Central memory CD4-positive, alpha-beta T cell (primary cell): ENCODE data around the gene MEPE.

Source experiments
- DNase-seq: peaks from one replicate; pipeline ENCODE4 v3.0.0; 2022

The MEPE gene

DNA sequence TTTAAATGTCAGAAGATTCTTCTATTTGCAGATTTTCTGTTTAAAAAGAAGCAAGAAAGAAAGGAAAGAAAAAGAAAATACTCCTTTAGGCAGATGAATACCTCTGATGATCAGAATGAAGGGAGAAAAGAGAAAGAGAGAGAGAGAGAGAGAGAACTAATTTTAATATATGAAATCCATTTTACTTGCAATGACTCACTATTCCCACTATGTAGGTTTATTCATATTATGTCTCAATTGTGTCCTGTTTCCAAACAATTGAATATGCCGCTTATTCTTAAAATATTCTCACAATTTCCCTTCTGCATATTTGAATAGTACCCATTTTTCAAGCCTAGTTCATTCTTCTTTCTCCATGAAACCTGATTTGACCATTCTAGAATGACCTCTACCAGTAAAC, 11.7 kb downstream of the MEPE start:
- DNase-seq = no peak

DNA sequence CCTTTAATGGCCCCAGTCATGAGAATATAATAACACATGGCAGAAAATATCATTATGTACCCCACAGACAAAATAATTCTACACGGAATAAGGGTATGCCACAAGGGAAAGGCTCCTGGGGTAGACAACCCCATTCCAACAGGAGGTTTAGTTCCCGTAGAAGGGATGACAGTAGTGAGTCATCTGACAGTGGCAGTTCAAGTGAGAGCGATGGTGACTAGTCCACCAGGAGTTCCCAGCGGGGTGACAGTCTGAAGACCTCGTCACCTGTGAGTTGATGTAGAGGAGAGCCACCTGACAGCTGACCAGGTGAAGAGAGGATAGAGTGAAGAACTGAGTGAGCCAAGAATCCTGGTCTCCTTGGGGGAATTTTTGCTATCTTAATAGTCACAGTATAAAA, 13.5 kb downstream of the MEPE start:
- DNase-seq = no peak

DNA sequence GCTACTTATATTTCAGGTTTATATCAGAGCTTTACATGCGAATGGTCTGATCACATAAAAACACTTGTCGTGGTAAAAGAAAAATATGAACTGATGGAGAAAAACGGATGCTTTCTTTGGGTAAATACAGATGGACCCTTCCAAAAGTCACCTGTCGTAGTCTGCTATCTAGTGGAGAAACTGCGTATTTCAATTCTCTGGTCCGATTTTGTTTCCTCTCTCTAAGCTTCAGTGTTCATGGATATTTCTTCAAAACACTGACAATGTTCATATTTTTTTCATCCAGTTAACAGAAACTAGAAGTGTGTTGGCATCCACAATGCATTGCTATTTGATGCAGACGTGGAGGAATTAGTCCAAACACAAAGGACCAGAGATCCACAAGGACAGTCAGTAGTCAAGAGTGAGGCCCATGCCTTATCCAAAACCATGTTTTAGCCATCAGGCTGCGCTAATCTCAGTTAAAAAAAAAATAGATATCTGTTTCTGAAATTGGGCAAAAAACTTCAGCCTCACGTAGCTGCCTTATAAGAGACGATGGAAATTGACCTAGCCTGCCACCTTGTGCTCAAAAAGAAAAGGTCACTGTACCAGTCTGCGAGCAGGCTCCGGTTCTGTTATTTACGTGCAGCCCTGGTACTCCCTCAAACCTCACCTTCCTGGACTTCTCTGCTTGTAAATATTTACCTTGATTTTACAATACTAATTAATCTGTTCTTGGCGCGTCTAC, 16.0 kb downstream of the MEPE start:
- DNase-seq = peak; percentile 12

DNA sequence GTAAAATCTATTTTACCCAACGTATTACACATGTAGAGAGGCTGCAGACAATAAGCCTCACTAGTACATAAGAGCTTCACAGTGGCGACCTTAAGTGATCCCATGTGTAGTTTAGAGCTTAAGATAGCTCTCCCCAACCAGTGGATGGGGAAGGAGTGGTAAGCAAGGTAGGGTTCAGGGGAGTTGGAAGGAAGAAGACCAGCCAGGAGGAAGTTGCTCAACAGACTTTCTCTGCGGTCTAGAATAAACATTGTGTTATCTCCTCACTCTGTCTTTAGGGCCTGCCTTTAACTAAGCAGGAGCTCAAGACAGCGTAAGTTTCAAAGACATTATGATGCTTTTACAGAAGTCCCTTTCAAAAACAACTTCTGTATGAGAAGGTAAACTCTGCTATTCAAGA, 16.8 kb downstream of the MEPE start:
- no peak for DNase-seq

DNA sequence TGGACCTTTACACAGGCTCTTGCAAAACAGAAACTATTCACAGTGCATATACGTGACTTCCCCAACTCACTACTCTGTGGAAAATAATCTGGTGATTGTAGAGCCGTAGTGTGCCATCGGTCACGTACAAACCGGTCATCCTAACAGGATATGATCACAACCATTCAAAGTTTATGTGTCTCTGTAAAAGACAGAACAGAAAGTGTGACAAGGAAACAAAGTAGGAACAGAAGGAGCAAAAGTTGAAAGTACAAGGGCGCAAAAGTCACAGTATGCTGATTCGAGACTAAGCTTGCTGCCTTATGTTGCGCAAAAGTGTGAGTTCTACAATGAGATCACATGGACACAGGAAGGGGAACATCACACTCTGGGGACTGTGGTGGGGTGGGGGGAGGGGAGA, 18.6 kb downstream of the MEPE start:
- no peak for DNase-seq

DNA sequence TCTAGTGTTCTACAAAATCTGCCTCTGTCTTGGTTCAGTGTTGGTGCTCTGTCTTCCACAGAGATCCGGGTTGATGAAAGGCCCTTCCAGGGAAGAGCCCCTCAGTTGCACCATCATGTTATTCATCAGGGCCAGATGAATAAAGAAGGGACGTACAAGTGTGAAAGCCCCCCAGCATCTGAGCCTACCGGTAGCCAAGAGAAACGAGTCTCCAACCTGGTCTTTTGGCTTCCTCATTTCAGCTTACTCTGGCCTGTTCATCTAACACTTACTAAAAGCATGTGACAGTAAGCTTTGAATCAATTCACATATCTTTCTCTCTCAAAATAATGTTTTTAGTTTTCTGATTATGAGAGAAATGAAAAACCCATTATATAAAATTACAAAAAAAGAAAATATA, 19.2 kb downstream of the MEPE start:
- DNase-seq = no peak

DNA sequence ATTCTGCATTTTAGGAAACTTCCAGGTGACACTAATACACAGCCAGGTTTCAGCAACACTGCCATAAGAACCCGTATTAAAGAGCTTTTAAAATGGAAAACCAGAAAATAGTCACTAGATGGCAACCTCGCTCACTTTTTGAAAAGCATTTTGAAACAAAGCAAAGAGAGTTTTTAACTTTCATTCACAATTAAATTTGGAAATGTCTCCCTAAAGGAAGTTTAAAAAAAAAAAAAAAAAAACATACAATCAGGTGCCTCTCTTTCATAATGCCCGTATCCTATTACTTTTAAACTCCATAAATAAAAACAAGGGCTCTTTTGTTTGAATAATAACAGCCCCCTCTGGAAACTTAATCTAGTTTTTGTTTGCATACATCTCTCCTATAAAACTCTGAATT, 20.3 kb downstream of the MEPE start:
- DNase-seq = no peak

DNA sequence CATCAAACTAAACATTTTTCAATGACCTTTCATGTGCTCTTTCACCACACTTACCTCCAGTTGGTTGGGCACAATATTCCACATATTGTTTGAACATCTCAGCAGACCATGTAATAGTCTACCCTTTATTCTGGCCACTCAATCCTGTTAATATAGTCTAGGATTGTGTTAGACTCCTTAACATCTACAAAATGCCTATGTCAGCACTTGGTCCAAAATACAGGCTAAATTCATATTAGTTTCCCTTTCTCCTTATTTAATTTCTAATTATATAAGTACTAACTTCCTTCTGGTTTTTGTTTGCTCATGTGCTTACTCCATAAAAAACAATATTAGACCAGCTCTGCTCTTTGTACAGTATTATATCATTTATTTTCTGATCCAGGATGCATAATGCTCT, 21.1 kb downstream of the MEPE start:
- no peak for DNase-seq

DNA sequence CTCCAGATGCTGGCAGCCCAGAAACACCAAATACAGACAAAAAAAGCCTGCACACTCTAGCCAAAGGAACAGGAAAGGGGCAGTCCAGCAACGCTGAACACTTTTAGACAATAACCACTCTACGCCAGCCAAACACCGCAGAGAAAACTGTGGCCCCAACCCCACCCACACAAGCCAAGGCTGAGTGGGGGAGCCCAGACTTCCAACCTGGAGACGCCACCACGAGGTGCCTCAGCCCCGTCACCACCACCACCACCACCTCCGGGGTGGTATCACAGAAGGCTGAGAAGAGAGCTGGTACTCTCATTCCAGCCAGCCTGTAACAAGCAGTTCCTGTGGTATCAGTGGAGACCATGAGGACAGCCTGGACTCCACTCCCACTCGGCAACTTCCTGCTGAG, 22.8 kb downstream of the MEPE start:
- no peak for DNase-seq

DNA sequence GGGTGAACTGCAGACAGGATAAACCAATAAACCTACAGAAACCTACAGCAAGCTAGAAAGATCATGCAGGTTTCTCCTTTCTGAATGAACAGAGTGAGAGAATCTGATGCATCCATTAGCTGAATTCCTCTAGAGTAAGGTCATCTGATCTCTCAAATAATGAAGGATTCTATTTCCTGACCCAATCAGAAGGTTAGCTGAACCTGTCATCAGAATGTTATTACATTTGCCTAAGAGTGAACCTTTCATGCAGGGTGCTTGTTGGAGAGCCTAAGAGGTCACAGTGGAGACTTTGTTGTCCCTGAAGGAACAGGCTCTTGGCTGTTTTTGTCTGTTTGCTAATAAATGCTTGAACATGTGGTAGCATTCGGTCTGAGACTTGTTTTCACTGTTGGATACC, 24.0 kb downstream of the MEPE start:
- no peak for DNase-seq

DNA sequence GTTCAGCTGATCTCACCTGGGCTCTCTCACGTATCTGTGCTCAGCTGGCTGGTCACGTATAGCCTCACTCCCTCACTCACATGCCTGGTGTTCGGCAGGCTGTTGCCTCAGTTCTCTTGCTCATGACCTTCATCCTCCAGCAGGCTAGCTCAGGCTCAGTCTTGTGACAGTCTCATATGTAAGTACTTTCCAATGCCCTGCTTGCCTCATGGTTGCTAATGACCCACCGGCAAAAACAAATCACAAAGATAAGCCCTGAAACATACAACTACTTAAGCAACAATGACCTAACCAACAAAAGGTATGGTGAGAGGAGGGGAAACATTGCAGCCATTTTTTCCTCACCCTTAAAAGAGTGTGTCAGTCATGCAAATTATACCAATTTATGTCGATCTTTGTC, 25.0 kb downstream of the MEPE start:
- DNase-seq = no peak

DNA sequence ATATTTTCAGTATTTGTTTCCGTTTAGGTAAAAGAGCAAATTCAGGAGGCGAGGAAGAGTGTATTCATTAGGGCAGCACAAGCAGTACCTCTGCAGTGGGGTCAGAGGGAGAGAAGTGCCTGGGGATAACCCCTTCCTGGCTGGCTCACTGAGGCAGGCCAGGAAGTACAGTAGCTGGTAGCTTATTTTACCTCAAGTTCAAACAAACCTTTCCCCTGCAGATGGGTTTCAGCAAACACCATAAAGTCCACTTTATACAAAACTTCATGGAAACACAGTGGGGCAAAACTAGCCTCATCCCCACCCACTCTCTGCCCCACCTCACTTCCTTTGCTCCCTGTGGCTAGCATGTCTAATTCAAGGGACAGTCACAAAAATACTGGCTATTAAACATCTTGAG, 29.5 kb downstream of the MEPE start:
- DNase-seq = no peak

DNA sequence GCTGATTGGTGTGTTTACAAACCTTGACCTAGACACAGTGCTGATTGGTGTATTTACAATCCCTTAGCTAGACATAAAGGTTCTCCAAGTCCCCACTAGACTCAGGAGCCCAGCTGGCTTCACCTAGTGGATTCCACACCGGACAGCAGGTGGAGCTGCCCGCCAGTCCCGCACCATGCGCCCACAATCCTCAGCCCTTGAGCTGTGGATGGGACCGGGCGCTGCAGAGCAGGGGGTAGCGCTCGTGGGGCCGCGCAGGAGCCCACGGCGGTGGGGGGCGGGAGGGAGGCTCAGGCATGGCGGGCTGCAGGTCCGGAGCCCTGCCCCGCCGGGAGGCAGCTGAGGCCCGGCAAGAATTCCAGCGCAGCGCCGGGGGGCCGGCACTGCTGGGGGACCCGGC, 30.7 kb downstream of the MEPE start:
- DNase-seq = no peak

DNA sequence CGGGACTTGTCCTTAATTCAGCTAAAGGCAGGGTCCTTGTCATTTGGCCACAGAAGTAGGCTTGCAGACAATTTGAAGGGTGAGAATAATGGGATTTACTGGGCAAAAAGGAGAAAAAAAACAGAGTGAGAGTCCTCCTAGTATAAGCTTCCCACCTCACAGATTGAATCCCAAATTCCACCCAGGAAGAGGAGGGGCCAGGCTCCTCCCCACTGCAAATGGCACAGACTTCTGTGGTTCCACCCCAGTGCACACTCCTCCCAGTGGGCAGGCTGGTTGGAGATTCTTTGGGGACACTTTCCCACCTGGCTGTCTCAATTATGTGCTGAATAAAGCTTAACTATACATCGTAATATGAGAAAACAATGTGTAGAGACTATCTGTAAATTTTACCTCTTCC, 31.6 kb downstream of the MEPE start:
- no peak for DNase-seq

DNA sequence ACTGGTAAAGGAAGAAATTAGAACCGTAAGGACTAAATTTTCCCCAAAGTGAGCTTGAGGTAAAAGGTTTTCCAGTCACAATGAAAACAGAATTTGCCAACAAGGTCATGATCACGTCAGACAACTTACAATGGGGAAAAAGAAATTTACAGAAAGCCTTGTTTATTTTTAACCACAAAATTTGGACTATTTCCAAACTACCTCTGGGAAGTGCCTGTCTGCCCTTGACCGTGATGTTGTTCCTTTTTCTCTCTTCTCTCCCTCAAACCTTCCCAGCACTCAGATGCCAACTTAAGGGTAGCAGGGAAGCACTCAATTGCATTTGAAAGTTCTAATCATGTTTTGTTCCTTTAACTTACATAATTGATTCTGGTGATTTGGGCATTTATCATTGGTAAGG, 32.5 kb downstream of the MEPE start:
- DNase-seq = no peak

DNA sequence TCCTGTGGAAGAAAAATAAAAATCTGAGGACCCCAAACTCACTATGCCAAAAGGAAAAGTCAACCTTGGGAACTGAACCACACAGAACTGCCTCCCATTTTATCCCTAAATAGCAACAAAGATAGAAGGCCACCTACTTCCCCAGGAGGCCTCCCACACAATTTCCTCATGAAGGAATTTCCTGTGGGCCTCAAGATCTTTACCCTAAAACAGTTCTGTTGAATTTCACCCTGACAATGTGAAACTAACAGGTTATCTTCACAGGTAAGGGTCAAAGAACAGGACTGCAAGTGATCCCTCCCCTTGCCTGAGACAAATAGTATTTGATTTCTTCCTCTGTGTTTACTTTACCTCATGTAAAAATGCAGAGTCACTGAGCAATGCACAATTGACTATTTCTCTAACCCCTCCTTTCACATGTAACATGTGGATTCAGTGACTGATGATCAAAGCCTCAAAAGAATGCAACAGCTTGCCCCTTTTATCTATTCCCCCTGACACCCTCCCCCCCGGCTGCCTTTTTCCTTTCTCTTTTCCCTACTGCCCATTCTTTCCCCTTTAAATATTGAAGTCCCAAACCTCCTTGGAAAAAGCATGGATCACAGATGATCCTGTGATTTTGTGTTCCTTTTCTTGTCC, 33.3 kb downstream of the MEPE start:
- DNase-seq = no peak

DNA sequence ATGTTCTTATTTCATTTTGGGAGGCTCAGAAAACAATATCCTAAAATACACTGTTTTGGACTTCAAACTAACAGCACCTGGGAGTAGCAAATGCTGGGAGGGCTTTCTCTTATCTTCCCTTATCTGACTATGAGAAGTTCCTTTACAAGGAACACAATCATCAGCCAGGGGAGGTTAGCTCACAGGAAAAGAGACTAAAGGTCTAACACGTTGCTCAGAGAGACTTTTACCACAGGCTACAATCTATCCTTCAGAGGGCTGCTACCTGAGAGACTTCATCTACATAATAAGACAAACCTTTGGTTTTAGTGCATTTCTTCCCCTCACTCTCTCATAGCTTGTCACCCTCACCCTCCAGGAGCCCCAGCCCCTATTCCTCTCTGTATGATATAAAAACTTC, 35.8 kb downstream of the MEPE start:
- no peak for DNase-seq

DNA sequence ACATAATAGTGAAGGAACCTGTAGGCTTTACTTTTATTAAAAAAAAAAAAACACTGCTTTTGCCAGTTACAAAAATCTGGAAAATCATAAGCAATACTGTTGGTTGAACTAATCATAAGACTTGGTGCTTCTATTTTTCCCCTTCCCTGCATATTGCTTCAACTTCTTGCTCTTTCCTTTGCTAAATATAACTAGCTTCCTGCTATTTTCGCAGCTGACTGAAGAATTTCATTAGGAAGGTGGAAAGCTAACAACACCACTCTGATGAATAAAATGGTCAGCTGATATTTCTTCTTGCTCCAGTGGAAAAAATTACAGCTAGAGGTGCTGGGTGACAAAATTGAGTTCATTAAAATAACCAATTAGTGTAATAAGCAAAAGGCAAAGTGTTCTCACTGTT, 39.3 kb downstream of the MEPE start:
- no peak for DNase-seq

DNA sequence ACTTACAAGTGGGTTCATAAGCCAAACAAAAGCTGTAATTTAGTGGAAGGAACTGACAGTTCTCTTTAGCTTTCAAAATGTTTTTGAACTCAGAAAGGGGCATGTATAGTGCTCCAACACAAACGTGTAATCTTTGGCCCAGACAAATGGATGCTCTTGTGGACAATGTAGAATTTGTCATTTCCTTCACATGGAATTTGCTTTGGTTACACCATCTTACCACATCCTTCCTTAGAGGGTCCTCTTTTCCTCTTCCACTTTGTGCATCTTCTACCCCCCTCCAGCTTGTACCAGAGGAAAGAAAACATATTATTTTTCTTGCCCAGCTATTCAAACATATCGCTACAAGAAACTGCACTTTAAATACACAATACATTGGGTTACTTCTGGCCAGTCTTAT, 42.4 kb downstream of the MEPE start:
- DNase-seq = no peak

DNA sequence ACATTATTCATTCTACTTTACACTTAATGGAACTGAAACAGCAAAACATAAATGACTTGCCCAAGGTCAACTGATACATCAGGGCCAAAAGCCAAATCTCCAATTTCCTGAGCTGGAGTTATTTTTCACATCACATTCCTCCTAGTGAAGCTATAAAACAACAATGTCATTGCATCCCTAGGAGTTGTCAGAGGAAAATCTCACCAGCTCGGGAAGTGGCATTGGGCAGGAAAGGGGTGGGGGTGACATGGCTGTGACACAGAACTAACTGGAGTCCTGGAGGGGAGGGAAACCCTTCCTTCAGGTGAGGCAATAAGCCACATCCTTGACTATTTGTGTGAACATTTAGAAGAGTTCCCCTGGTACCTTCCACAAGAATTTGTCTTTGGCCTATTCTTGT, 47.3 kb downstream of the MEPE start:
- DNase-seq = no peak

DNA sequence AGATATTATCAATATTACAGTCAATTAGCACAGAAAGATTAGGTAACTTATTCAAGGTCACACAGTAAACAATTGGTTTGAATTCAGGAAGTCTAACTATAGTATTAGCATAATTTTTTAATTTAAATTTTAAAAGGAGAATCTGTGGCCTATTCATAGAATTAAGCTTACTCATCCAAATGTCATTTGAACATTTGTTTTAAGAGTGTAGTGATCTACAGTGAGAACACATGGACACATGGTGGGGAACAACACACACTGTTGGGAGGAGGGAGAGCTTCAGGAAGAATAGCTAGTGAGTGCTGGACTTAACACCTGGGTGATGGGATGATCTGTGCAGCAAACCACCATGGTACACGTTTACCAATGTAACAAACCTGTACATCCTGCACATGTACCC, 48.3 kb downstream of the MEPE start:
- DNase-seq = no peak

DNA sequence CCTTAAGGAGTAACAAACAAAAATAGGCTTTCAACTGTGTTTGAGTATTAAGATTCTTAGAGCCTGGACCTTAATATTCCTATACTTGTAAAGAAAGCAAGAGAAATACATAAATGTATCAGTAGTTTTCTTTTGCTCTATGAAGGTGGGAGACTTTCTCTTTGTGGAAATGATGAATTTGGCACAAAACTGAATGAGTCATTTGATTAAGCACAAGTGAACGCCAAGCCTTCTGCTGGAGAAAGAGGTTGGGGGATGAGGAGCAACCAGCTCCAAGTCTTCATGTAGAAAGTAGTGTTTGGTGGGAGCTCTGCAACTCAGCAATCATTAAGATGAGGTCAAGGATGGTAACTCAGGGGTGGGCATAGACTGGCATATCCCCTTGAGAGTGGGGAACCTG, 49.6 kb downstream of the MEPE start:
- DNase-seq = no peak

DNA sequence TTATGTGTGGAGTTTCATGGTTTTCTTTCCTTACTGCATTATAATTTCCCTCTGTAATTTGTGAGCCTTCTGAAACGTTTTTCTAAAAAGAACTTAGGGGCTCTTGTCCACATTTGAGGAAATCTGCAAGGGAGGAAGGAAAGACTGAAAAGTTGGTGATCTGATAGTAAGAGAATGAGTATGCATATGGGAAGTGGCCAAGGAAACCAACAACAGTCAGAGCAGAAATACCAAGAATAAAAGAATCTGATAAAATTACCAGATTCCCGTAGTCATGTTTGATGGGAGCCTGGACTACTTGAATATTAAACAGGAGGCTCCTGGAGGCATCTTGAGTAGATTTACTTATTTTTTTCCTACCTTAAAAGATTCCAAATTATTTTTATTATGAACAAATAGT, 50.1 kb downstream of the MEPE start:
- no peak for DNase-seq

DNA sequence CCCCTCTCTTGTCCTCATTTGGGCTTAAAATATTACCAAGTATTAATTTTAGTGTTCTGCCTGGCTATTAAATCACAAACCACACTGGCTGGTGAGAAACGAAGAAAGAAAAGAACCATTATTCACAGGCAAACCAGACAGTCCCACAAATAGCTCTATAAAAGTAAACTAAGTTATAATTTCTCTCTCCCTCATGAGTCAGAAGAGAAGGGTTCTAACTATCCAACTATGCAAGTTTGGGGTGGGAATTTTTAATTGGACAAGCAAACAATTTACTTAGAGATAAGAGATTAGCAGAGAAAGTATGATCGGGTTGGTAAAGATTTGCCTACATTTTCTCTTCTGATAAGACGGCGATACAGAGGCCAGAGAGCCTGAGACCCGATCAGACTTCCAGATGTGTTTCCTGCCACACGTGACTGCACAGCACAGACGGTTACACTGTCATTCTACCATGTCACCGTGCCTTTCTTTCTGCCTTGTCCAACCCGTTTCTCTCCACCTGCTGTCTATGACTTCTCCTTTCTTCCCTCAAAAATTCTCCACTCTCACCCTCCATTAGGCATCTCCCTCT, 52.3 kb downstream of the MEPE start:
- DNase-seq = no peak

DNA sequence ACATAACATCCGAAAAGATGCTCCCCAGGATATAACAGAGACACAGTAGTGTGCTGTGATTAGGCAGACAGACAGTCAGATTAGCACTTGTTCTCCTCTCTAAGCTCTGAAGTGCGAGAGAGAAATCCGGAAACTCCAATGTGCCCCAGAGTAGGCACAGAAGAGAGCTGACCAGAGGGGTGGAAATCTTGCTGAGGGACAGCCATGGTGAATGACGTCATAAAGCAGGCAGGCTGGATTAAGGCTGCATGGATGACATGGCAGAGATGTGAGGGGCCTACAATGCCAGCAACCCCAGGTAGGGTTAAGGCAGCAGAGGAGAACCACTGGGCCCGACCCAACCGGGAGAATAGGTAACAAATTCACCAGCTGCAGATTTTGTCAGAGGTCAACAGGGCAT, 53.3 kb downstream of the MEPE start:
- DNase-seq = no peak
